ENCODE results near the gene NAALADL2.
"Not testable (repeated sequence)": the region's sequence is repeated elsewhere in the genome, so short reads cannot be mapped to it uniquely, and the experiment has no call there.

NAALADL2 gene

GRCh38 chr3:175127075-175127662 lies 268.0 kb downstream of the NAALADL2 start:
- DNase-seq (ENCODE audit: low read depth in 2 of 3, low spot score in 2 of 3), result no peak

- no peak for DNase-seq (ENCODE audit: low read depth in 2 of 3, low spot score in 2 of 3)
Measured at GRCh38 chr3:175129126-175129525, 270.0 kb downstream of the NAALADL2 start.

- no peak for DNase-seq (ENCODE audit: low read depth in 2 of 3, low spot score in 2 of 3)
Measured at GRCh38 chr3:175129571-175129970, 270.4 kb downstream of the NAALADL2 start.

- DNase-seq (ENCODE audit: low read depth in 2 of 3, low spot score in 2 of 3), result not testable (repeated sequence)
Measured at GRCh38 chr3:175131866-175132265, 272.7 kb downstream of the NAALADL2 start.

- DNase-seq (ENCODE audit: low read depth in 2 of 3, low spot score in 2 of 3), result not testable (repeated sequence)
Measured at GRCh38 chr3:175132706-175133105, 273.6 kb downstream of the NAALADL2 start.

- DNase-seq (ENCODE audit: low read depth in 2 of 3, low spot score in 2 of 3), result no peak
Measured at GRCh38 chr3:175144368-175144767, 285.2 kb downstream of the NAALADL2 start.

GRCh38 chr3:175146258-175146657 lies 287.1 kb downstream of the NAALADL2 start:
- no peak for DNase-seq (ENCODE audit: low read depth in 2 of 3, low spot score in 2 of 3)

- DNase-seq (ENCODE audit: low read depth in 2 of 3, low spot score in 2 of 3), result no peak
Measured at GRCh38 chr3:175149675-175150074, 290.5 kb downstream of the NAALADL2 start.

GRCh38 chr3:175150812-175151401 lies 291.8 kb downstream of the NAALADL2 start:
- no peak for DNase-seq (ENCODE audit: low read depth in 2 of 3, low spot score in 2 of 3)

GRCh38 chr3:175153595-175153994 lies 294.5 kb downstream of the NAALADL2 start:
- DNase-seq (ENCODE audit: low read depth in 2 of 3, low spot score in 2 of 3), result no peak

- no peak for DNase-seq (ENCODE audit: low read depth in 2 of 3, low spot score in 2 of 3)
Measured at GRCh38 chr3:175155172-175155571, 296.0 kb downstream of the NAALADL2 start.

- DNase-seq (ENCODE audit: low read depth in 2 of 3, low spot score in 2 of 3), result no peak
Measured at GRCh38 chr3:175159202-175159601, 300.1 kb downstream of the NAALADL2 start.

- no peak for DNase-seq (ENCODE audit: low read depth in 2 of 3, low spot score in 2 of 3)
Measured at GRCh38 chr3:175161291-175161690, 302.2 kb downstream of the NAALADL2 start.

- no peak for DNase-seq (ENCODE audit: low read depth in 2 of 3, low spot score in 2 of 3)
Measured at GRCh38 chr3:175163686-175164085, 304.6 kb downstream of the NAALADL2 start.

GRCh38 chr3:175173117-175173516 lies 314.0 kb downstream of the NAALADL2 start:
- not testable (repeated sequence) for DNase-seq (ENCODE audit: low read depth in 2 of 3, low spot score in 2 of 3)

- DNase-seq (ENCODE audit: low read depth in 2 of 3, low spot score in 2 of 3), result no peak
Measured at GRCh38 chr3:175176556-175176955, 317.4 kb downstream of the NAALADL2 start.

GRCh38 chr3:175179055-175179454 lies 319.9 kb downstream of the NAALADL2 start:
- DNase-seq (ENCODE audit: low read depth in 2 of 3, low spot score in 2 of 3), result no peak

GRCh38 chr3:175184392-175184791 lies 325.3 kb downstream of the NAALADL2 start:
- DNase-seq (ENCODE audit: low read depth in 2 of 3, low spot score in 2 of 3), result no peak

- no peak for DNase-seq (ENCODE audit: low read depth in 2 of 3, low spot score in 2 of 3)
Measured at GRCh38 chr3:175185903-175186302, 326.8 kb downstream of the NAALADL2 start.

- DNase-seq (ENCODE audit: low read depth in 2 of 3, low spot score in 2 of 3), result no peak
Measured at GRCh38 chr3:175186511-175186910, 327.4 kb downstream of the NAALADL2 start.

- no peak for DNase-seq (ENCODE audit: low read depth in 2 of 3, low spot score in 2 of 3)
Measured at GRCh38 chr3:175187586-175187985, 328.5 kb downstream of the NAALADL2 start.

- no peak for DNase-seq (ENCODE audit: low read depth in 2 of 3, low spot score in 2 of 3)
Measured at GRCh38 chr3:175192536-175192935, 333.4 kb downstream of the NAALADL2 start.
